HG03103 (cell line): ENCODE measurements around the gene WDFY4.
A peak's percentile ranks its signal among the peaks of the same experiment; 100 is the strongest.

Experiments
- ATAC-seq: cut with Tn5 transposase; IDR thresholded peaks from one replicate; pipeline ENCODE4 v1.9.1; 2021; ENCODE audit warnings: low read depth; ENCODE audit not compliant: unreplicated experiment

Gene WDFY4

DNA sequence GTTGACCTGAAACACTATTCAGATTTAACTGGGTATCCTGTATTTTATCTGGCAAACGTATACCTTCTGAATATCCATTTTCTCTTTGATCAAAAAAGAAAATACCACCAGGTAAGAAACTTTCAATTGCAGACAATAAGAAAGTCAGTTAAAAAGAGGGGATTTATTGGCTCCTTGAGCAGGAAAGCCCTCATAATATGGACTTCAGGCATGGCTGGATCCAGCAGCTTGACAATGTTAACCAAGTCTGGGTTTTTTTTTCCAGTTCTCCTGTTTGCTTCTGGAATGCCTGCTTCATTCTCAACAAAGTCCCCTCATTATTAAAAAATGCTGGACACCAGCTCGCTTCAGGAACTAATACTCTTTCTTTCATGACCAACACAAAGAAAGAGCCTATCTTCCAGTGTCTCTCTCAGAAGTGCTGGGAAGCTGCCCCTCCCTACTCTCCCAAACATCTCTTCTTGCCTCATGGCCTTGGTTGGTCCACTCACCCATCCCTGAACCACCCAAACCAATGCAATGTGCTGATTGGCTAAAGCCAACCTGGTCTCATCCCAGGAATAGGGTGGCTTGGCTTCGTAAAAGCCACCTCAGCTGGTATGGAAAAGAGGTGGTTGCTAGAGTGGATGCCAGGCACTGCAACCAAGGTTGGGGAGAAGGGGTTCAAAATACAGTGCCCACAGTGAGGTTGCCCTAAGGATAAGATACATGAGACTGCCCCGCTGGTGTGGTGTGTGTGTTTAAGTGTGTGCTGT is 30.6 kb upstream of the WDFY4 start:
- no peak for ATAC-seq

DNA sequence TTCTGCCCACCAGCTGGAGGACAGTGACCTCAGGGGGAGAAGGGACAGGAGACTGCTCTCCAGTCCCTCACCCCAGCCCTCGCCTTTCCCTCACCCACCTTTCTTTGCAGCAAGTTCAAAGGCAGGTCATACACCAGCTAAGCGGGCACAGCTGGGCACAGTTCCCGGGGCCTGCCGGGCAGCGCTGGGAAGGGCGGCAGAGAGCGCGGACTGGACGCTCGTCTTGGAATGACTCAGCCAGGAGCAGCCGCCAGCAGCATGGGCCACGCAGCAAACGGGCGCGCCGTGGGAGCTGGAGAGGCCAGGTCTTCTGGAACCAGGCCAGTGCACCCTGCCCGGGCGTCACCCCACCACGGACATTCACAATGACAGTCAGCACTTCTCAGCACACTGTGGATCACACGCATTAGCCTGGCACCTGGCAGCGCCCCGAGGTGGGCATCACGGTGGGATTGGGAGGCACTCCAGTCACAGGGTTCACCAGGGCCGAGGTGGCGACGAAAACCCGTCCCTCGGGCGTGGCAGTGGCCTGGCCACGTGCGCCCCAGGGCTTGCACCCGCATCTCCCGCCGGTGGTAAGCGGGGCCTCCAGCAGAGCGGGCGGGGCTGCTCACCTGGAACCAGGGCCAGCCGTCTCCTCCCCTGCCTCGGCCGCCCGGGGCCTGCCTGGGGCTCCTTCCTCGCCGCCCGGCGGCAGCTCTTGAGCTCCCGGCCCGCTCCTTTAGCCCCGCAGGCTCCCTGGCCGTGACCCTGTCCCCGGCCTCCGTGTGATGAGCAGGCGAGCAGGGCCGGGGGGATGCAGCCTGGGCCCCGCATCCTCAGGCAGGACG is 29.0 kb upstream of the WDFY4 start:
- ATAC-seq, result peak; percentile 12

DNA sequence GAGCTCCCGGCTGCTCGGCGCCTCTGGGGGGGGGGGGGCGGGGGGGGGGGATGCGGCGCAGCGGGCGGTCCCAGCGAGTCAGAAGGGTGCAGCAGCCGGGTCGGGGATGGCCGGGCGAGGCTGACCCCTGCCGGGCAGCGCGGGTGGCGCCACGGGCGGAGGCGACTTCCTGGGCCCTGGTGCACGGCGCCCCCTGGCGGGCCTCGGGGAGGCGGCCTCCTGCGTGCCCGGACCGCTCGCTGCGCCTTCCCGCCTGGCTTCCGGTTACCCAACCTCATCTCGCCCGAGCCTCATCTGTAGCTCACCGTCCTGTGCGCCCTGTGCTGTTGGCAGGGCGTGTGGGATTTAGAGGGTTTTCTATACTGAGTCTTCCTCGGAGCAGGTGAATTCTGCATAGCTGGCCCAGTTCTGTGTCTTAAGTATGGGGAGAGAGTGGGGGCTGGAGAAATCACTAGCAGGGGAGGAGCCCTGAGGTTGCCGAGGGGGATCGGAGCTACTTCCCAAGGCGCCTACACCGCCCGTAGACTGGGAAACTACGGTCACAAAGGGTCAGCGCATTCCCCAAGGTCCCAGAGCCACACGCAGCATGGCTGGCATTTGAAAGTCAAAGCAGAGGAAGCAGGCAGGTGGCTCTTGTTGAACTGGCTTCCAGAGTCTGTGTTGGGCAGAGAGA is 28.3 kb upstream of the WDFY4 start:
- peak; percentile 80 for ATAC-seq

DNA sequence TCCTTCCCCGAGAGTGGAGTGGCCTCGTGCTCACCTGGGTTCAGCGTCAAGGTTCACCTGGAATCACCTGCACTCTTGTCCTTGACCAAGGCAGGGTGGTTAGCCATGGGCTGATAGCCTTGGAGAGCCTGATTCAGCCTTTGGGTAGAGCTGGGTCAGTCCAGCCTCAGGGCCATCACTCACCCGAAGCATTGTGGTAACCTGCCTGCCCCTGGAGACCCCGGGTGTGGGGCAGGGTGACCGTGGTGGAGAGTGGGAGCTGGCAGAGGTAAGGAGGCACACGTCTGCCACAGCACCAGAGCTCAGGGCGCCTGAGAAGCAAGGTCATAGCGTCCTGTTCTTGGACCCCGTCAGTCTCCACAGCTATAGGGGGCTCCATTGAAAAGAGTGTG is 27.8 kb upstream of the WDFY4 start:
- no peak for ATAC-seq

DNA sequence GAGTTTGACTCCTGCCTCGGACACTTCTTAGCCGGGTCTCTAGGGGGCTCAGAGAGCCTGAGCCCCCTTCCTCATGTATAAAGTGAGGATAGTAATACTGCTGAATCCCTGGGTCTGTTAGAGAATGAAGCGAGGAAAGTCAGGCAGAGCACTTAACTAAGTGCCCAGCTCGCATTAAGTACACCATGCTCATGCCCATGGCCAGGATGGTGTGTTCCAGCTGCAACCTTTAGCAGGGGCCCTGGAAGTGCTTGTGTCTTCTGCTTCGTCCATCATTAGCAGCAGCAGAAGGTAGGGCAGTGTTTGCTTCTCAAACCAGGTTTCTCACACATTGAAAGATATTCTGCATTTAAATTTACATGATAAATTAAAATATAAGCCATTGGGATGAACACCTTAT is 27.3 kb upstream of the WDFY4 start:
- no peak for ATAC-seq

DNA sequence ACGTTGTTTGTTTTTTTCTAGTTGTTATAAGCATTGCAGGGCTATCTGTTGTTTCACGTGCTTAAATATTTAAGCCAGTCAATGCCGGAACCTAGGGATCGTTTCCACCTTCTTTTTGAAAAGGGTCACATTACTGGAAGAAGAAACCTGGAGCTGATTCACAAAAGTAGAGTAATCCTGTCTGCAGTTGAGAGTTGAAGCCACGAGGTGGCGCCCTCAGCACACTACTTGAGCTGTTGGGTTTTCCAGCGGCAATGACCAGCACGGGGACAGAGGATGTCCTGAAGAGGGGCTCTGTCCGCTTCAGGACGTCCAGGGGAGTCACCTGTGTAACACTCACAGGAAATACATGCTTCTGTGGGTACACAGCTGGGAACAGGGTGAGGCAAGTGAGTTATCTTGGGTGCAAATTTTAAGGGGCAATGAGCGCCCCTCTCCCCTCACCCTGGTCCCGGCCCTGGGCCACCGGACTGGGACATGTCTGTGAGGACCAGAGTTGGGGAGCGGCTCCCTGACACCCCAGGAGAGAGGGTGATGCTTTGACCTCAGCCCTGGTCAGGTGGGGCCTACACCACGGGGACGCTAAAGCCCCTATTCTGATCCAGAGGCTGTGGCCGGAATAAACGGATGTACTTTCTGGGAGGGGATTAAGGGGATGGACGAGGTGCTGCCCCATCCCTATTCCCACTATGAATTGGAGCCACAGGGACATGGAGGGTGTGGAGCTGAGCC is 26.3 kb upstream of the WDFY4 start:
- ATAC-seq, result no peak

DNA sequence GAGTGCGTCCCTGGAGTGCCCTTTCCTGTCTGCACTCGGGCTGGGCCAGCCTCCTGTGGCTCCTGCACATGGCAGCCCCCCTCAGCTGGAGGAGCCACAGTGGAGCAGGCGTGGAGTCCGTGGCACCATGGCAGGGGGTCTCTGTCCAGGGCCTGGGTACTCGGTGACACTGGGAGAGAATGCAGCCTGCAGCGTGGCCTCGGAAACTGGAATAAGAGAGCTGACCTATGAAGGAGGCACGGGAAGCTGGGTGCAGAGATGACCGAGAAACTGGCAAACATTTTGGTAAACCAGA is 25.8 kb upstream of the WDFY4 start:
- ATAC-seq, result no peak

DNA sequence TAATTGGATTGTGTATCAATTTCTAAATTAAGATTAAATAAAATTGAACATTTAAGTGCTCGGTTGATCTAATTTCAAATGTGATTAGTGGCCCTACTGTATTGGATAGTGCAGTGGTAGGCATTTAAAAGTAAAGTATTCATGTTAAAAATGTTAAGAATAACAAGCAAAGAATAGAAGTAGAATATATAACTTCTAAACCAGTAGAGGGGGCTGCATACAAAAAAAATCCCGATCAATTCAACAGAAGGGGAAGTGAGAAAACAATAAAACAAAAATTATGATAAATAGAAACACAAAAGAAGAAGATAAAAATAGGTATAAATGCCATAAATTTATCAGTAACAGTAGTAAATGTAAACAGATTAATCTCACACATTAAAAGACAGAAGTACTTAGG is 24.9 kb upstream of the WDFY4 start:
- ATAC-seq, result no peak

DNA sequence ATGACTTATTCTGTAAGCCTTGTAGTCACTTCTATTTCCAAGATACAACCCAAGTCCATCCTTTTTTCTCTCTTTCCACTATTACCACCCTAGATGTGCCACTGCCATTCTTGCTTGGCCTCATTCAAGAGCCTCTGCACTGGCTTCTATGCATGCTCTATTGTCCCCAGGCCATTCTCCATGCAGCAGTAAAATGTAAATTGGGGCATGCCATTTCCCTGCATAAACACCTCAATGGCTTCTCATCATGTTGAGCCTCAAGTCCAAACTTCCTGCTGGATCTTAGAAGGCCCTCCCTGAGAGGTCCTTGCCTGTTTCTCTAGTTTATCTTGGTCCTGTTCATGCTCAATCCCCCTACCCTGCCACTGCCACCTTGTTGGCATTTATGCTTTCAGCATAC is 23.2 kb upstream of the WDFY4 start:
- ATAC-seq, result no peak

DNA sequence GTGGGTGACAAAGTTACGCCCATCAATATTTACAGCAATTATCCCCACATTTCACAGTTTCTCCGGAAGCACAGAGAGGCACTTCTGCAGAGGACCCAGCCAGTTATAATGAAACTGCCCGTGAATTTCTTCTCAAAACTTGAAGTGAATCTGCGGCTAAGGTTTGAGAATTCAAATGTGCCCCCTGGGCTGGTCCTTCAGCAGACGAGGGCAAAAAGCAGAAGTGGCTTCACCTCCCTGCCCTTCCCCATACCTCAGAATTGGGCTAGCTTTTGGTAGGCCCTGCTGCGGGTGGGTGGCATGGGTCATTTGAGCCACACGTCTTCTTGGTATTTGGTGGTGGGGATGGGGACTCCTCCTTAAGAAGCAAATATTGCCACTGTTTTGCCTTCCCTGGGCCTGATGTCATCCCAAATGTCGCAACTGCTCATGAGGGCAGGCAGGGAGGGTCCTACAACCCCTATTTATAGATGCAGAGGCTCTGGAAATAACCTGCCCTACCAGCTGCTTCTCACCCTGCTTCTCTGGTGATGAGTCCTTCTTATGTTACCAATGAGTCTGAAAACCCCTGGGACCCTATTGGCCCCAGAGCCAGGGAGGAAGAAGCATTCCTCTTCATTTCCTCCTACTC is 16.6 kb upstream of the WDFY4 start:
- no peak for ATAC-seq

DNA sequence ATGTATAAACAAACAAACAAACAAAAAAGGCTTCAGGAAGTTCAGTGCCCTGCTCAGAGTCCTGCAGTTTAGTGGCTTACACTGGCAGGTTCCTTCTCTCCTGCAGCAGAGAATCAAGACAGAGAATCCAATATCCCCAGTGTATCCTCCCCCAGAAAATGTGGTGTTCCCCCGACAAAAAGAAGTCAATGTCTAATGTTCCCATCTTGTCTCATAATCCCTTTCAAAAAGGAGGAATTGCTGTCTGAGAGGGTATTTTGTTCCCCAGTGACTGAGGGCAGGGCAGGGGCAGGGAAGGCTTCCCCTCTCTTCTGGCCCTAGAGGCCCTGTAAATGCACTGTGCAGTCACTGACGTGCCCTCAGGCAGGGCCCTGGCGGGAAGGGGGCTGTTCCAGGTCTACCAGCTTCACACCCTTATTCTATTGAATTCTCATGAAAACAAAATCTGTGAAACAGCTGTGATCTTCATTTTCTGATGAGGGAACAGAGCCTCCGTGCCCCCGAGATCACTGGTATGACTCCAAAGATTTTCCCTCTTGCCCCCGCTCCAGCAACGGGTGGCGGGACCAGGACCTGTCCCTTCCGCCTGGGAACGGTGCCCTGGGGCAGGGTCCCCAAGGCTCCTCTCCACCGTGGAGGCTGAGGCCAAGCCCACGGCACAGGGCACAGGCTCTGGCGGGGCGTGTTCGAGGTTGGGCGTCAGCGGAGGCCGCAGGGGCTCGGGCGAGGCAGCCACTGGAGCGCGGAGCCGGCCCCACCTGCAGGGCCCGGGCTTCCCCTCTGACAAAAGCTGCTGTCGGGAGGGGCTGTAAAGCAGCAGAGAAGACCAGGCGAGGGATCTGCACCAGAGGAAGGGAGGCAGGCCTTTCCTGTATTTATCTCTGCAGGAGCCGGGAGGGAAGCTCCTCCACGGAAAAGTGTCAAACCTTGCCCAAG is 13.4 kb upstream of the WDFY4 start:
- peak; percentile 65 for ATAC-seq

DNA sequence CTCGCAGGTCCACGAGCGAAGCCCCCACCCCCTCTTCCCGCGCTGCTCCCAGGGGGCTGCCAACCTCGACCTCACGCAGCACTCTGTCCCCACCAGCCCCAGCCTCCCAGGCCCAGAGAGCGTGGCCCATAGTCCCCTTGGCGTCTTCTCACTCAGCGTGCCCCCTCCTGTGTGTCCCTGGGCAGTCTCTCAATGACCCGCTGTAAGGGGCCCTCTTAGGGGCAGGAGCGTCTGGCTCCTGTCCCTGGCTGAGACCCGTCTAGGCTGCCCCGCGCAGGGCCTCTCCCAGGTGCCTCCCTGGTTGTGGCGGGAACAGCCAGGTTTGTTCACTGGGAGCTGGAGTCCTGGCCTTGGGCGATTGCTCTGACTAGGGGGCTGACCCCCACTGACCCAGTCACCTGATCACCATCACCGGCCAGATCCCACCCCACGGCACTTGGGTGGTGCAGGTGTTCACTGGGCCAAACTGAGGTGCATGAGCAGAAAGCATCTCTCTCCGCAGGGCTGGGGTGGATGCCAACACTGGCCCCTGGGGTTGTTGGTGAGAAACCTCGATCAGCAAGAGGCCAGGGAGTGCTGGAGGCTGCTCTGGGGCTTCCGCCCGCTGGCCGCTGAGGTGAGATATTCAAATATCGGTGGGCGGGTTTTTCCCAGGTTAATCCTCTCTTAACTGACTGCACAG is 12.6 kb upstream of the WDFY4 start:
- ATAC-seq, result peak; percentile 34

DNA sequence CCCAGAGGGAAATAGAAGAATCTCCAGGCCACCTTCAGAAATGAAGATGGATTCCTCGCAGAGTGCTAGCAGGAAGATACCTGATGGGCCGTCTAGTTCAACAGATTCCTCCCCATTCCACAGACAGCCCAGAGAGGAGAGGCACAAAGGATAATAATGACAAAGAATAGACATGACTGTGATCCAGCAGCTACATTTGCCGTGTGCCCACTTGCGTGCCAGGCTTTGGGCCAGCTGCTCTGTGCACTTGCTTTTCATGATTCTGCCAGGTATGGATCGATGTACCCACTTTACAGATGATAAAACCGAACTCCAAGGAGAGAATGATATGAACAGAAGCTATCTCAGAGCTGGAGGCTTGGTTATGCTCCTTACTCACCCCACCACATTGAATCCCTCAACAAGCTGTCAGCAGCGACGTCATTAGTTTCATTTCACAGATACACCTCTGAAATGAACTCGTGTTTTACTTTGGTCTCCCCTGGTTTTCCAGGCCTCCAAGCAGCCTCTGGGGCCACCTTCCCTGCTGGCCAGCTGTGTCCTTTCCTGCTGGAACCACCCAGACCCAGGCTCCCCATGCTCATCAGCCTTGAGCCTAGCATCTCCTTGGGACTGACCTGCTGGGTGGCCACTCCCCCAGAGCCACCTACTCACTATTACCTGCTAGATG is 11.9 kb upstream of the WDFY4 start:
- no peak for ATAC-seq

DNA sequence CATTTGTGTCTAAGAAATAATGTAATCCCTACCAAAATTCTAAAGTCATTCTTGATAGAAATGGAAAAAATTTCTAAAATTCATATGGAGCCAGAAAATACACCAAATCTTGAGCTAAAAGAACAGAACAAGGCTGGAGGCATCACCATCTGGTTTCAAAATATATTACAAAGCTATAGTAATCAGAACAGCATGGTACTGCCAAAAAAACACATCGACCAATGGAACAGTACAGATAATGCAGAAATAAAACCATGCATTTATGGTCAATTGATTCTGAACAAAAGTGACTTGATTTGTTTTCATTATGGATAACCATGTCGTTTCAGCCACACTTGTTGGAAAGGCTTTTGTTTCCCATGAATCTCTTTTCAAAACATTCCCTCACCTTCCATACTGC is 7.0 kb upstream of the WDFY4 start:
- no peak for ATAC-seq

DNA sequence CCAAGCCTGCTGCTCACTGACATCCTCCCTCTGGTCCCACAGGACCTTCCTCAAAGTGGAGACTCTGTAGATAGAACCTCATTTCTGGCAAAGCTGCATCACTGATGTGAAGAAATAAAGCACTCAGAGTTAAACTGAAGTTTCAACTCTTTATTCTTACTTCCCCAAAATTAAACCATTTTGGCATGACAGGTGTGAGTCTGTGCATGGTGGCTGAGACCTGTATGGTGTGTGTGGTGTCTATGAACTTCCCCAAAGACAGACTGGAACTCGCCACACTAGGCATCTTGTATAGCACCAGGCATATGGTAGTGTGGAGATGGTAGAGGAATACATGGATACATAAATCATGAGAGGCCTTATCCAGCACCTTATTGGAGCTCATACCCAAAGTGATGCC is 6.6 kb upstream of the WDFY4 start:
- peak; percentile 68 for ATAC-seq

DNA sequence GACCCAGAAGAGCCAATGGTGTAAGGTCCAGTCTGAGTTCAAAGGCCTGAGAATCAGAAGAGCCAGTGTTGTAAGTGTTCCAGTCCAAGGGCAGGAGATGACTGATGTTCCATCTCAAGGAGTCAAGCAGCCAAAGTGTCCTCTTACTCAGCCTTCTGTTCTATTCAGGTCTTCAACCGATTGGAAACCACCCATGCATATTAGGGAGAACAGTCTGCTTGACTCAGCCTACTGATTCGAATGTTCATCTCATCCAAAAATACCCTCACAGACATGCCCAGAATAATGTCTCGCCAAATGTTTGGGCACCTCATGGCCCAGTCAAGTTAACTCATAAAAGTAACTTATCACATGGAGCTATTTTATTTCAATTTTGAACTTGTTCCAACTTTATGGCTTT is 2.9 kb upstream of the WDFY4 start:
- ATAC-seq, result no peak

DNA sequence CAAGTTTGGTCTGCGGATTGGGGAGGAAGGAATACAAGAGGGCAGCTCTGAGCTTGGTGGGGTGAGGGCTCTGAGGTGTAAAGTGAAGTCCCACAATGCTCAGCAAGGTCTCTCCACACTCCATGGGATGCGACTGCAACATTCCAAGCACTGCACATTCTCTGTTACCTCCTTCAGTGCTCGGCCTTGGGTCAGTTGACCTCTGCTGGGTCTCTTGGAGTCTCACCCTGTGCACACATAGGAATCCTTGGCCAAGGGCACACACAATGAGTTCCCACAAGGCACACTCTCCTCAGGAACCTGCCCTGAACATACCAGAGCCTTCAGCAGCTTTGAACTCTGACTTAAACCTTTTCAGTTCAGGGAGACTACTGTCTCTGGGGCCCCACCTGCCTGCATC is 2.4 kb upstream of the WDFY4 start:
- ATAC-seq, result no peak

DNA sequence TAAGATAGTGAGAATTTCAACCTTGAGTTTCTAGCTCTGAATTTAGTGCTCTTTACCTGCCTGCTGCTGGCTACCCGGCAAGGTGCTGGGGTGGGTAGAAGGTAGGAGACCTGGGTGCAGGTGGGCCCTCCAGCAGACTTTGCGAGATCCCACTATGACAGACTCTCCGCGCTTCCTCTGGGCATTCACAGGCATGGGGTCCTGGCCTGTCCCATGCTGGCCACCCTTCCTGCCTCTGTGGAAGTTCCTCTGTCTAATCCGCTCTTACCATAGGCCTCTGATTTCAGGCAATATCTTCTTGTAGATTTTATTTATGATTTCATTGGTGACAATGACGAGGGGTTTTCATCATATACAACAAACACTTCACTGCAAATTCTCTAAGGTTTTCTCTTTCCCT is 1.2 kb upstream of the WDFY4 start:
- no peak for ATAC-seq

DNA sequence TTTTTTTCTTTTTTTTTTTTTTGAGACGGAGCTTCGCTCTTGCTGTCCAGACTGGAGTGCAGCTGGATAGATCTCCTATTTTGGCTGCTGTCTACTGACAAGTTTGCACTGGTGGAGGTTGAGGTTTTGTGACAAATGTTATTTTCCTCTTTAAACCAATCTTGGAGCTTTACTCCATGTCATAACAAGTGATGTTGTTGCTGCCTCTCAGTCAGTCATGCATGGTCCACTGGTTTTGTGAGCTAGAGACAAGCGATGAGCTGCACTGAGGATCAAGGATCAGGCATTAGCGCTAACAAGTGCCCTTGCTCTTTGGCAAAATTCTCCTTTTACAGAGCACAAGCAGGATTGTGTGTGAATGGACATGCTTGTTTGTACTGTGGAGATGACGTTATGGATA is 805 bp upstream of the WDFY4 start:
- ATAC-seq, result no peak
